Peyer's patch (tissue), 4 donors: ENCODE results near the gene GCA.

Experiments used
- POLR2A ChIP-seq, 2 donors: fragments of 450-650 bp; IDR thresholded peaks; one replicate each; pipeline ENCODE4 v1.5.1; 2017; ENCODE audit warnings: antibody characterized with exemption in 2 of 2, mild to moderate bottlenecking in 2 of 2, moderate library complexity in 2 of 2
- TF ChIP-seq, protein P1 (sequence below), 6 experiments: fragments of 450-650 bp in 4 of 6; fragments of 200-600 bp in 2 of 6; sonication (generic) in 1 of 6; IDR thresholded peaks; one replicate each; pipeline ENCODE4 v1.5.1; 2017 to 2019; ENCODE audit warnings: antibody characterized with exemption in 6 of 6, mild to moderate bottlenecking in 3 of 6, moderate library complexity in 1 of 6

DNA sequence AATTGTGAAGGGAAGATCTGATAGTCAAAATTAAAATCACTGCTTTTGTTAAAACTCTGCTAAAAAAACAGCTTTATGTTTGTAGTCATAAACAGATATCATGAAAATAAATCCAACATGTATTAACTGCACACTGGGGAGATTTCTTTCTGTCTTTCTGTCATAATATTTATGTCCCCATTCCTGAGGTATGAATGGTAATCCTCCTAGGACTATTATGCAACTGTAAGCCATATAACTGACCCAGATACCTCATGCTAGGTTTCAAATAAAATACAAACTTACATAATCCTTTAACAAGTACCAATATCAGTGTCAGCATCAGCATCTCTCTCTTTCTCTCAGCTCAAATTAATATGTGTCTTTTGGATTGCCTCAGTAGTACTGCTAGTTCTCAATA is 43.7 kb upstream of the GCA start:
- TF ChIP-seq, protein P1, sequence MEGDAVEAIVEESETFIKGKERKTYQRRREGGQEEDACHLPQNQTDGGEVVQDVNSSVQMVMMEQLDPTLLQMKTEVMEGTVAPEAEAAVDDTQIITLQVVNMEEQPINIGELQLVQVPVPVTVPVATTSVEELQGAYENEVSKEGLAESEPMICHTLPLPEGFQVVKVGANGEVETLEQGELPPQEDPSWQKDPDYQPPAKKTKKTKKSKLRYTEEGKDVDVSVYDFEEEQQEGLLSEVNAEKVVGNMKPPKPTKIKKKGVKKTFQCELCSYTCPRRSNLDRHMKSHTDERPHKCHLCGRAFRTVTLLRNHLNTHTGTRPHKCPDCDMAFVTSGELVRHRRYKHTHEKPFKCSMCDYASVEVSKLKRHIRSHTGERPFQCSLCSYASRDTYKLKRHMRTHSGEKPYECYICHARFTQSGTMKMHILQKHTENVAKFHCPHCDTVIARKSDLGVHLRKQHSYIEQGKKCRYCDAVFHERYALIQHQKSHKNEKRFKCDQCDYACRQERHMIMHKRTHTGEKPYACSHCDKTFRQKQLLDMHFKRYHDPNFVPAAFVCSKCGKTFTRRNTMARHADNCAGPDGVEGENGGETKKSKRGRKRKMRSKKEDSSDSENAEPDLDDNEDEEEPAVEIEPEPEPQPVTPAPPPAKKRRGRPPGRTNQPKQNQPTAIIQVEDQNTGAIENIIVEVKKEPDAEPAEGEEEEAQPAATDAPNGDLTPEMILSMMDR (IDR thresholded peaks at IDR 0.05) = no peak
- no peak for TF ChIP-seq POLR2A (IDR thresholded peaks at IDR 0.05)
